Measurements from ENCODE around the gene PDE2A.

DNA sequence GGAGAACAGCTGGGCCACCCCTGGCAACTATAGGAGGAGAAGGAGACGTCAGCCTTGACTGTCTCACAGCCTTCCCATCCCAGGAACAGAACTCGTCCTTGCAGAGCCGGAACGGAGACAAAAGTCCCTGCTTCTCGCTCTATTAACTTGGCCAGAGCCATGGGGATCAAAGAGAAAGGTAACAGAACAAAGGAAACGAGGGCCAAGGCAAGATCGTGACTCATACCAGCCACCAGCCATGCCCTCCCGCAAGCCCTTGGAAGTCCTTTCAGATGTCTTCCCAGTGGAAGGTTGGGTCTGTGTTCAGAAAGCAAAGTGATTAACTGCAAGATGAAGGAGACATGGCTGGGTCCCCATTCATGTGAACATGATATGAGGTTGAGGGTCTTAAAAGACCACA, 64.7 kb downstream of the PDE2A start:
- TF ChIP-seq, protein P1, sequence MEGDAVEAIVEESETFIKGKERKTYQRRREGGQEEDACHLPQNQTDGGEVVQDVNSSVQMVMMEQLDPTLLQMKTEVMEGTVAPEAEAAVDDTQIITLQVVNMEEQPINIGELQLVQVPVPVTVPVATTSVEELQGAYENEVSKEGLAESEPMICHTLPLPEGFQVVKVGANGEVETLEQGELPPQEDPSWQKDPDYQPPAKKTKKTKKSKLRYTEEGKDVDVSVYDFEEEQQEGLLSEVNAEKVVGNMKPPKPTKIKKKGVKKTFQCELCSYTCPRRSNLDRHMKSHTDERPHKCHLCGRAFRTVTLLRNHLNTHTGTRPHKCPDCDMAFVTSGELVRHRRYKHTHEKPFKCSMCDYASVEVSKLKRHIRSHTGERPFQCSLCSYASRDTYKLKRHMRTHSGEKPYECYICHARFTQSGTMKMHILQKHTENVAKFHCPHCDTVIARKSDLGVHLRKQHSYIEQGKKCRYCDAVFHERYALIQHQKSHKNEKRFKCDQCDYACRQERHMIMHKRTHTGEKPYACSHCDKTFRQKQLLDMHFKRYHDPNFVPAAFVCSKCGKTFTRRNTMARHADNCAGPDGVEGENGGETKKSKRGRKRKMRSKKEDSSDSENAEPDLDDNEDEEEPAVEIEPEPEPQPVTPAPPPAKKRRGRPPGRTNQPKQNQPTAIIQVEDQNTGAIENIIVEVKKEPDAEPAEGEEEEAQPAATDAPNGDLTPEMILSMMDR (IDR thresholded peaks at IDR 0.05) = no peak
- no peak for TF ChIP-seq POLR2AphosphoS5 (IDR thresholded peaks at IDR 0.05)

Data from upper lobe of left lung (tissue), 4 donors.